Measurements from ENCODE around the gene RBMS1. TPM values are rescaled to one million over a fixed set of nuclear protein-coding genes. Genes with fewer than 3 reads are reported as not detected.

Gene RBMS1
- total and polyA plus RNA-seq, 2 of the 13 experiments (the other 11 are each of a cell fraction or from before 2014, with no cell fraction given): 55.5 to 110 TPM

- TF ChIP-seq ZBTB40 (IDR thresholded peaks at IDR 0.05) (no peak), ZBTB40 (CRISPR knock-in tag; IDR thresholded peaks at IDR 0.05) (0 out of 2 replicates have a peak, but pooled peaks have one; percentile 23), GPN1 (CRISPR knock-in tag; IDR thresholded peaks at IDR 0.05; ENCODE audit: borderline replicate concordance) (no peak), HNRNPLL (IDR thresholded peaks at IDR 0.05; ENCODE audit: low read depth, low read length, poor library complexity, severe bottlenecking) (no peak), ZSCAN31 (CRISPR knock-in tag; IDR thresholded peaks at IDR 0.05; ENCODE audit: low read depth) (0 out of 2 replicates have a peak, but pooled peaks have one; percentile 28), ATM (IDR thresholded peaks at IDR 0.05; ENCODE audit: borderline replicate concordance) (no peak), SPEN (CRISPR knock-in tag; IDR thresholded peaks at IDR 0.05; ENCODE audit: low read depth) (peak; percentile 11; the same call in 1 of the 2 replicates), AHR (CRISPR knock-in tag; IDR thresholded peaks at IDR 0.05) (no peak), ZNF781 (CRISPR knock-in tag; IDR thresholded peaks at IDR 0.05; ENCODE audit: borderline replicate concordance, not compliant biosample characterization) (no peak), CENPX (CRISPR knock-in tag; IDR thresholded peaks at IDR 0.05) (no peak), ERF (CRISPR knock-in tag; IDR thresholded peaks at IDR 0.05) (no peak), ZBTB42 (CRISPR knock-in tag; IDR thresholded peaks at IDR 0.05) (no peak), MLX (CRISPR knock-in tag; IDR thresholded peaks at IDR 0.05) (no peak)
- TF ChIP-seq, protein P1, sequence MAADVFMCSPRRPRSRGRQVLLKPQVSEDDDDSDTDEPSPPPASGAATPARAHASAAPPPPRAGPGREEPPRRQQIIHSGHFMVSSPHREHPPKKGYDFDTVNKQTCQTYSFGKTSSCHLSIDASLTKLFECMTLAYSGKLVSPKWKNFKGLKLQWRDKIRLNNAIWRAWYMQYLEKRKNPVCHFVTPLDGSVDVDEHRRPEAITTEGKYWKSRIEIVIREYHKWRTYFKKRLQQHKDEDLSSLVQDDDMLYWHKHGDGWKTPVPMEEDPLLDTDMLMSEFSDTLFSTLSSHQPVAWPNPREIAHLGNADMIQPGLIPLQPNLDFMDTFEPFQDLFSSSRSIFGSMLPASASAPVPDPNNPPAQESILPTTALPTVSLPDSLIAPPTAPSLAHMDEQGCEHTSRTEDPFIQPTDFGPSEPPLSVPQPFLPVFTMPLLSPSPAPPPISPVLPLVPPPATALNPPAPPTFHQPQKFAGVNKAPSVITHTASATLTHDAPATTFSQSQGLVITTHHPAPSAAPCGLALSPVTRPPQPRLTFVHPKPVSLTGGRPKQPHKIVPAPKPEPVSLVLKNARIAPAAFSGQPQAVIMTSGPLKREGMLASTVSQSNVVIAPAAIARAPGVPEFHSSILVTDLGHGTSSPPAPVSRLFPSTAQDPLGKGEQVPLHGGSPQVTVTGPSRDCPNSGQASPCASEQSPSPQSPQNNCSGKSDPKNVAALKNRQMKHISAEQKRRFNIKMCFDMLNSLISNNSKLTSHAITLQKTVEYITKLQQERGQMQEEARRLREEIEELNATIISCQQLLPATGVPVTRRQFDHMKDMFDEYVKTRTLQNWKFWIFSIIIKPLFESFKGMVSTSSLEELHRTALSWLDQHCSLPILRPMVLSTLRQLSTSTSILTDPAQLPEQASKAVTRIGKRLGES (CRISPR knock-in tag; IDR thresholded peaks at IDR 0.05; ENCODE audit: borderline replicate concordance): no peak
- TF ChIP-seq, protein P2, sequence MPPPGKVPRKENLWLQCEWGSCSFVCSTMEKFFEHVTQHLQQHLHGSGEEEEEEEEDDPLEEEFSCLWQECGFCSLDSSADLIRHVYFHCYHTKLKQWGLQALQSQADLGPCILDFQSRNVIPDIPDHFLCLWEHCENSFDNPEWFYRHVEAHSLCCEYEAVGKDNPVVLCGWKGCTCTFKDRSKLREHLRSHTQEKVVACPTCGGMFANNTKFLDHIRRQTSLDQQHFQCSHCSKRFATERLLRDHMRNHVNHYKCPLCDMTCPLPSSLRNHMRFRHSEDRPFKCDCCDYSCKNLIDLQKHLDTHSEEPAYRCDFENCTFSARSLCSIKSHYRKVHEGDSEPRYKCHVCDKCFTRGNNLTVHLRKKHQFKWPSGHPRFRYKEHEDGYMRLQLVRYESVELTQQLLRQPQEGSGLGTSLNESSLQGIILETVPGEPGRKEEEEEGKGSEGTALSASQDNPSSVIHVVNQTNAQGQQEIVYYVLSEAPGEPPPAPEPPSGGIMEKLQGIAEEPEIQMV (CRISPR knock-in tag; IDR thresholded peaks at IDR 0.05; ENCODE audit: low read depth): no peak
Observed at GRCh38 chr2:160407393-160408172, 86.0 kb downstream of the RBMS1 start (continued).

All from HepG2 (cell line).